WTC11 (cell line): ENCODE measurements around the gene PACS1. TPM values are rescaled to one million over a fixed set of nuclear protein-coding genes. Genes with fewer than 3 reads are reported as not detected.

ENCODE experiments used
- ATAC-seq: fragments of 200-7000 bp; cut with Tn5 transposase; 2 replicates; pipeline ENCODE4 v1.10.0; 2021; ENCODE audit warnings: mild to moderate bottlenecking, moderate library complexity
- CTCF ChIA-PET: fragments of 300-600 bp; sonication (Branson Sonifier 250); formaldehyde crosslinking; loops from one replicate; lab custom pipeline; 2021; ENCODE audit warnings: antibody characterized with exemption; lab: Charles Lee
- POLR2A ChIA-PET: fragments of 350-600 bp; sonication (Branson Sonifier 250); formaldehyde crosslinking; loops from one replicate; lab custom pipeline; 2021; ENCODE audit warnings: antibody characterized with exemption; lab: Charles Lee
- DNase-seq: peaks from one replicate; pipeline ENCODE4 v3.0.0; 2021; ENCODE audit warnings: low spot score
- H3K27ac Mint-ChIP-seq: 2 replicates; pipeline ENCODE4 v1.8.0; 2021; ENCODE audit warnings: mixed read lengths
- H3K27me3 Mint-ChIP-seq: 2 replicates; pipeline ENCODE4 v1.8.0; 2021; ENCODE audit warnings: low read depth, mild to moderate bottlenecking, moderate library complexity, mixed read lengths
- H3K36me3 Mint-ChIP-seq: 2 replicates; pipeline ENCODE4 v1.8.0; 2021; ENCODE audit warnings: mixed read lengths
- H3K4me1 Mint-ChIP-seq: 2 replicates; pipeline ENCODE4 v1.8.0; 2022; ENCODE audit warnings: mixed read lengths
- H3K4me3 Mint-ChIP-seq: 2 replicates; pipeline ENCODE4 v1.8.0; 2021; ENCODE audit warnings: mild to moderate bottlenecking, moderate library complexity, mixed read lengths
- H3K9me3 Mint-ChIP-seq: 2 replicates; pipeline ENCODE4 v1.8.0; 2021; ENCODE audit warnings: mixed read lengths
- ARID4B ChIP-seq: sonication (generic); formaldehyde crosslinking; IDR thresholded peaks from 2 replicates; pipeline ENCODE4 v1.8.0; 2023; ENCODE audit warnings: missing genetic modification reagents, mild to moderate bottlenecking, borderline replicate concordance
- CDX4 ChIP-seq: fragments of 250-450 bp; sonication (Bioruptor Pico); IDR thresholded peaks from 2 replicates; pipeline ENCODE4 v1.9.0; 2021; ENCODE audit warnings: moderate library complexity, mild to moderate bottlenecking, inconsistent platforms, borderline replicate concordance
- ELF4 ChIP-seq: sonication (generic); formaldehyde crosslinking; IDR thresholded peaks from 2 replicates; pipeline ENCODE4 v1.8.1; 2022; ENCODE audit warnings: low read depth, mild to moderate bottlenecking, moderate library complexity, missing genetic modification reagents
- ETV6 ChIP-seq: sonication (generic); formaldehyde crosslinking; IDR thresholded peaks from 2 replicates; pipeline ENCODE4 v1.8.1; 2022; ENCODE audit warnings: mild to moderate bottlenecking, missing genetic modification reagents
- FOXP4 ChIP-seq: sonication (generic); formaldehyde crosslinking; IDR thresholded peaks from 2 replicates; pipeline ENCODE4 v1.8.0; 2022; ENCODE audit warnings: mild to moderate bottlenecking, missing genetic modification reagents
- GTF2I ChIP-seq: fragments of 250-450 bp; sonication (Bioruptor Pico); conservative IDR thresholded peaks from 2 replicates; pipeline ENCODE4 v1.4.0; 2021; ENCODE audit warnings: mild to moderate bottlenecking
- KAT7 ChIP-seq: sonication (generic); formaldehyde crosslinking; IDR thresholded peaks from 2 replicates; pipeline ENCODE4 v1.8.1; 2023; ENCODE audit warnings: missing genetic modification reagents, mild to moderate bottlenecking, borderline replicate concordance
- MXD4 ChIP-seq: fragments of 250-450 bp; sonication (Bioruptor Pico); IDR thresholded peaks from 2 replicates; pipeline ENCODE4 v1.8.0; 2021; ENCODE audit warnings: mild to moderate bottlenecking, moderate library complexity, borderline replicate concordance
- NFE2L1 ChIP-seq: sonication (generic); formaldehyde crosslinking; IDR thresholded peaks from 2 replicates; pipeline ENCODE4 v1.8.1; 2023; ENCODE audit warnings: missing genetic modification reagents
- NFYB ChIP-seq: sonication (generic); formaldehyde crosslinking; conservative IDR thresholded peaks from 2 replicates; pipeline ENCODE4 v1.8.0; 2022; ENCODE audit warnings: low read depth, missing genetic modification reagents
- SOX15 ChIP-seq: fragments of 250-450 bp; sonication (Bioruptor Pico); IDR thresholded peaks from 2 replicates; pipeline ENCODE4 v1.9.0; 2021; ENCODE audit warnings: mild to moderate bottlenecking
- STAT6 ChIP-seq: sonication (generic); formaldehyde crosslinking; conservative IDR thresholded peaks from 2 replicates; pipeline ENCODE4 v1.8.1; 2023; ENCODE audit warnings: mild to moderate bottlenecking, low read depth, missing genetic modification reagents, moderate library complexity
- ZNF232 ChIP-seq: sonication (generic); formaldehyde crosslinking; IDR thresholded peaks from 2 replicates; pipeline ENCODE4 v1.8.0; 2022; ENCODE audit warnings: mild to moderate bottlenecking, missing genetic modification reagents
- ZNF263 ChIP-seq: sonication (generic); formaldehyde crosslinking; IDR thresholded peaks from 2 replicates; pipeline ENCODE4 v1.8.1; 2022; ENCODE audit warnings: low read depth, mild to moderate bottlenecking, moderate library complexity, missing genetic modification reagents
- ZNF317 ChIP-seq: sonication (generic); formaldehyde crosslinking; IDR thresholded peaks from 2 replicates; pipeline ENCODE4 v1.8.1; 2023; ENCODE audit warnings: low read depth, mild to moderate bottlenecking, moderate library complexity, missing genetic modification reagents, borderline replicate concordance
- ZNF512 ChIP-seq: sonication (generic); formaldehyde crosslinking; IDR thresholded peaks from 2 replicates; pipeline ENCODE4 v1.8.1; 2022; ENCODE audit warnings: missing genetic modification reagents, borderline replicate concordance
- ZNF532 ChIP-seq: fragments of 250-450 bp; sonication (Bioruptor Pico); IDR thresholded peaks from 2 replicates; pipeline ENCODE4 v1.9.0; 2021; ENCODE audit warnings: mild to moderate bottlenecking, borderline replicate concordance
- ZSCAN18 ChIP-seq: fragments of 250-450 bp; sonication (Bioruptor Pico); IDR thresholded peaks from 2 replicates; pipeline ENCODE4 v2.1.2; 2022; ENCODE audit warnings: mild to moderate bottlenecking, moderate library complexity
- total RNA-seq: library from RNA; stranded (reverse); gene quantifications from 3 replicates; pipeline ENCODE4 v1.2.3, GENCODE V29; 2021

The PACS1 gene
- total RNA-seq, 1 experiment from 2014 or later: 34.8 TPM

- TF ChIP-seq NFE2L1: no peak
- TF ChIP-seq STAT6 (CRISPR knock-in tag): no peak
- no peak for TF ChIP-seq FOXP4 (CRISPR knock-in tag)
- TF ChIP-seq GTF2I (CRISPR knock-in tag): no peak
- no peak for TF ChIP-seq SOX15 (CRISPR knock-in tag)
- no peak for TF ChIP-seq ZNF317 (CRISPR knock-in tag)
- no peak for TF ChIP-seq MXD4 (CRISPR knock-in tag)
- TF ChIP-seq ZNF232 (CRISPR knock-in tag): no peak
- no peak for TF ChIP-seq ELF4 (CRISPR knock-in tag)
- TF ChIP-seq KAT7 (CRISPR knock-in tag): no peak
- TF ChIP-seq ZNF512: no peak
- no peak for TF ChIP-seq CDX4 (CRISPR knock-in tag)
- TF ChIP-seq ZNF263: no peak
- no peak for TF ChIP-seq ZNF532
- no peak for TF ChIP-seq ZSCAN18 (CRISPR knock-in tag)
- no peak for TF ChIP-seq ARID4B (CRISPR knock-in tag)
- no peak for TF ChIP-seq ETV6 (CRISPR knock-in tag)
- TF ChIP-seq NFYB (CRISPR knock-in tag): no peak
- DNase-seq: no peak
- Mint-ChIP-seq H3K27me3 (peaks cover 39% of the 10 kb centered on the region), H3K4me3 (peak overlapping the region; percentile 37; the same call in 1 of the 2 replicates), H3K36me3 (no peaks in the 10 kb centered on the region), H3K9me3 (no peaks in the 10 kb centered on the region), H3K27ac (no peak overlapping the region), H3K4me1 (peaks cover 26% of the 10 kb centered on the region)
- ATAC-seq: no peak
- CTCF ChIA-PET: interaction anchor here (2.3 kb wide), 1 partner anchor 19 kb away, joined by 8 read pairs; no protein-coding TSS in a partner anchor
- POLR2A ChIA-PET: no interaction called here
Measured at GRCh38 chr11:66293352-66293751, 223.3 kb downstream of the PACS1 start.
